GM19240 (cell line): Measurements from ENCODE around the gene R3HDM2.
"Not testable (repeated sequence)": the region's sequence is repeated elsewhere in the genome, so short reads cannot be mapped to it uniquely, and the experiment has no call there.

Experiments
- DNase-seq: peaks from one replicate; pipeline ENCODE4 v3.0.0; 2011; ENCODE audit warnings: low spot score; ENCODE audit not compliant: insufficient read length

Gene R3HDM2

DNA sequence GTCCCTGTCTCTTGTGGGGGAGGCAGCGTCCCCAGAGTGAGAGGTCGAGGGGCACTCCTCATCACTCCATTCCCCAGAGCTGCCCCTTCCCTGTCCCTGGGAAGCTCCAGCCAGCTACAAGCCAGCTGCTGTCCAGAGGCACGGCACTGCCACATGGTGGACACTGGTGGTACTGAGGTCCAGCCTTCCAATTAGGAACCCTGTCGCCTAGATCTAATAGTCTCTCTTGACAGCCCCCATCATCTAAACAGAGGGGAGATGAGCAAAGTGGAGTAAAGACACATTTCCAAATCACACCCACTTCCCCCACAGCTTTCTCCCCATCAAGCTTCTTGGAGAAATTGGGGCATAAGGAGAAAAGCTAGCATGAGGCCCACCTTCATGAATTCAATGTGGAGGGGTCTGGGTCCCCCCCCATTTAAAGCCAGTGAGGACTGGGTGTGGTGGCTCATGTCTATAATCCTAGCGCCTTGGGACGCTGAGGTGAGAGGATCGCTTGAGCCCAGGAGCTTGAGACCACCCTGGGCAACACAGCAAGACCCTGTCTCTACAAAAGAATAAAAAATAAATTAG lies 22.2 kb upstream of the R3HDM2 start:
- no peak for DNase-seq

DNA sequence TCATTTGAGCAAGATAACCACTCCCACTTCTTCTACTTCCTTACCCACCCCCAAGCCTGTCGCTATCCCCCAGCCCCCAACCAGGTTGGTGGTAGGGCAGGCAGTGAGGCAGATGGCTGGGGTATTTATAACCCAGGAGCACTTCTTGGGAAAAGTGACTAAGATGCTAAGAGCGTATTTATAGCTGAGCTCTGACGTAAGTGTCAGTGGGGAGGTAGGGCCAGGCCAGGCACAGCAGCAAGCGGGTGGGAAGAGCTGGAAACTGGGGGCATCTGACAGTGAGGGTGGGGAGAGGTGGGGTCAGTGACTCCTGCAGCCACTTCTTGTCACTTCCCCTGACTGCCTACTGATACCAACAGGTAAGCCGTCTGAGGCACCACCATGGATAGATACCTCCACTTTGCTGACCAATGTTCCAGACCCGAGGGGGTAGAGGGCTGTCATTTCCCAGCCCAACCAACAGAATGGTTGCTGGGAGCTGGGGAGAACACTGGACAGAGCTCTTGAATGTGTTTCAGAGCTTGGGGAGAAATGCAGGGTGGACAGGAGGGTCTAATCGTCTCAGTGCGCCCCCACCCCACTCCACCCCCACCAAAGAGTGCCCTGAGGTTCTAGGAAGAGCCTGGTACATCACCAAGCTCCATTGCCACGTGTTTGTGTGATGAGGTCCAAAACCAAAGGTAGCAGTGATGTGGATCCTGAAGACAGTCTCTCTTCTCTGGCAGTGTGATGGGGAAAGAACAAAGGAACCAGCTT lies 21.5 kb upstream of the R3HDM2 start:
- no peak for DNase-seq

DNA sequence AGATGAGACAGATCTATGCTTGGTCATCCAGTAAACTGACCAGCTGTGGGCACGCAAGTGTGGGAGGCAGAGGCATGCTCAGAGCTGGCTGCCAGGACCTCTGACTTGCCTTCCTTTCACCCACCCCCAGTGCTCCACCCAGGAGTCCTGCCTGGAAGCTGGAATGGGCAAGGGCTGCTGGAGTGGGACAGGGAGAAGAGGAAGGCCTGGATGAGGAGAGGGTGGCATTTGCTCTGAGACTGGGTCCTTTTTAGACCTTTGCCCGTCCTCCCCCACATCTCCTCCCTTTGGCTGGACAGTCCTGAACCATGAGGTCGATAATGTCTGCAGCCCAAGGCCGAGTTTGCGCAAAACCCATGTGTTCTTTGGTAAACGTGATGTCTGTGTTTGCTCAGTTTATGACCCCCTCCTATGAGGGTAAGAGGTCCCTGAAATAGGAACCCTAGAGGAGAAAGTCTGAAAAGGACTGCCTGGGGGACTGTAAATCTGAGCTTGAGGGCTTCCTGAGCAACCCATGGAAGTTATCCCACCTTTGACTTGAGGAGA lies 20.5 kb upstream of the R3HDM2 start:
- DNase-seq = no peak

DNA sequence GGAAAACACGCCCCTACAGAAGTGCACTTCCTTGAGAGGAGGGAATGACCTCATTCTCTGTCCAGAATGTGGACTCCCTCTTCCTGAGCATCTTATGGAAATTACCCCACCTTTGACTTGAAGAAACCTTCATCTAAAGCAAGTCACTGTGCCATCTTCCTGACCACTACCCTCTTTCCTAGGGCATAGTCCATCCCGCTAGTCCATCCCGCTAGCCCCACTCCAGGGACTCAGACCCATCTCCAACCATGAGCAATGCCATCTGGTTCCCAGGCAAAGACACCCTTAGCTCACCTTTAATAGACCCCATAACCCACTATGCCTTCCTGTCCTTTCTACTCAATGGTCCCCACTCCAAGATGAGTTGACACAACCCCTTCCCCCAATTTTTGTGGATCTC lies 19.2 kb upstream of the R3HDM2 start:
- no peak for DNase-seq

DNA sequence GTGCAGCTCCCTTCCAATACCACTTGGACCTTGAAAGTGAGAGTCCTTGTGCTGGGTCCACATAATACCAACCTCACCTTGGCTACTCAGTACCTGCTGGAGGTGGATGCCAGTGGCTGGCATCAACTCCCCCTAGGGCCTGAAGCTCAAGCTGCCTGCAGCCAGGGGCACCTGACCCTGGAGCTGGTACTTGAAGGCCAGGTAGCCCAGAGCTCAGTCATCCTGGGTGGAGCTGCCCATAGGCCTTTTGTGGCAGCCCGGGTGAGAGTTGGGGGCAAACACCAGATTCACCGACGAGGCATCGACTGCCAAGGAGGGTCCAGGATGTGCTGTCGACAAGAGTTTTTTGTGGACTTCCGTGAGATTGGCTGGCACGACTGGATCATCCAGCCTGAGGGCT lies 18.5 kb upstream of the R3HDM2 start:
- no peak for DNase-seq

DNA sequence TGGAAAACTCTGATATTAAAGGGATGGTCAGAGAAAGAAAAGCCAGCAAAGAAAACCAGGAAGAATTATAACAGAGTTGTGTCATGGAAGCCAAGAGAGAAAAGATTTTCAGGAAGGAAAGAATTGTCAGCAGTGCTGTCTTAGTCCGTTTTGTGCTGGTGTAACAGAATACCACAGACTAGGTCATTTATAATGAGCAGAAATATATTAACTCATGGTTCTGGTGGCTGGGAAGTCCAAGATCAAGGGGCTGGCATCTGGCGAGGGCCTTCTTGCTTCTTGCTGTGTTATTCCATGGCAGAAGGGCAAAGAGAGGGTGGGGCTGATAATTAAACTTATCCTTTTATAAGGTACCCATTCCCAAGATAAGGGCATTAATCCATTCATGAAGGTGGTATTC lies 17.8 kb upstream of the R3HDM2 start:
- no peak for DNase-seq

DNA sequence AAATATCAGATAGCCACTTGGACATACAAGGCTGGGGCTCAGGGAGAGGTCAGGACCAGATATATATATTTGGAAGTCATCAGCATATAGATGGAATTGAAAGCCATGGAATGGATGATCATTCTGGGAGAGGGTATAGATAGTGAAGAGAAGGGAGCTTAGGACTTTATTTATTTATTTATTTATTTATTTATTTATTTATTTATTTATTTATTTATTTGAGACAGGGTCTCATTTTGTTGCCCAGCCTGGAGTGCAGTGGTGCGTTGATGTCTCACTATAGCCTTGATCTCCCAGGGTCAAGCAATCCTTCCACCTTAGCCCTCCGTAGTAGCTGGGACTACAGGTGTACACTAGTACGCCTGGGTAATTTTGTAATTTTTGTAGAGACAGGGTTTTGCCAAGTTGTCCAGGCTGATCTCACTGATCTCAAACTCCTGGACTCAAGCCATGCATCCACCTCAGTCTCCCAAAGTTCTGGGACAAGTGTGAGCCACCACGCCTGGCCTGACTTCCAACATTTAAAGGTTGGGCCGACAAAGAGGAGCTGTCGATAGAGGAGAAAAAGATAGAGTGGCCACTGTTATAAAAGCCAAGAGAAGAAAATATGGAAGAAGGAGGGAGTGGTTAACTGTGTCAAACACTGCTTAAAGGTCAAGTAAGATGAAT lies 15.6 kb upstream of the R3HDM2 start:
- no peak for DNase-seq

DNA sequence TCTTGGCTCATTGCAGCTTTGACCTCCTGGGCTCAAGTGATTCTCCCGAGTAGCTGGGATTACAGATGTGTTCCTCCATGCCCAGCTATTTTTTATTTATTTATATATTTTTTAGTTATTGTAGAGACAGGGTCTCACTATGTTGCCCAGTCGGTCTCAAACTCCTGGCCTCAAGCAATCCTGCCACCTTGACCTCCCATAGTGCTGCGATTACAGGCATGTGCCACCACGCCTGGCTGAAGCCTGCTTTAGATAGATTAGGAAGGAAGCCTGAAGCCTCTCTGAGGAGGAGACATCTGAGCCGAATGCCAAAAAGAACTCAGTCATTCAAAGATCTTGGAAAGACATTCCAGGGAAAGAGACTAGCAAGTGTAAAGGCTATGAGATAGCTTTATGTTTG lies 13.9 kb upstream of the R3HDM2 start:
- no peak for DNase-seq

DNA sequence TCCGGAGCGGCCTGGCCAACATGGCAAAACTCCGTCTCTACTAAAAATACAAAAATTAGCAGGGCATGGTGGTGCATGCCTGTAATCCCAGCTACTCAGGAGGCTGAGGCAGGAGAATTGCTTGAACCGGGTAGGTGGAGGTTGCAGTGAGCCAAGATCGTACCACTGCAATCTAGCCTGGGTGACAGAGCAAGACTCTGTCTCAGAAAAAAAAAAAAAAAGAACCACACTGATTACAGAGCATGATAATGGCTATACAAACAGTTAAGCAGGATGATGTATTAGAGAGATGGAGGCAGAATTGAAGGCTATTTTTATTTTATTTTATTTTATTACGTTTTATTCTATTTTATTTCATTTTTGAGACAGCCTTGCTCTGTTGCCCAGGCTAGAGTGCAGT lies 13.5 kb upstream of the R3HDM2 start:
- DNase-seq = not testable (repeated sequence)

DNA sequence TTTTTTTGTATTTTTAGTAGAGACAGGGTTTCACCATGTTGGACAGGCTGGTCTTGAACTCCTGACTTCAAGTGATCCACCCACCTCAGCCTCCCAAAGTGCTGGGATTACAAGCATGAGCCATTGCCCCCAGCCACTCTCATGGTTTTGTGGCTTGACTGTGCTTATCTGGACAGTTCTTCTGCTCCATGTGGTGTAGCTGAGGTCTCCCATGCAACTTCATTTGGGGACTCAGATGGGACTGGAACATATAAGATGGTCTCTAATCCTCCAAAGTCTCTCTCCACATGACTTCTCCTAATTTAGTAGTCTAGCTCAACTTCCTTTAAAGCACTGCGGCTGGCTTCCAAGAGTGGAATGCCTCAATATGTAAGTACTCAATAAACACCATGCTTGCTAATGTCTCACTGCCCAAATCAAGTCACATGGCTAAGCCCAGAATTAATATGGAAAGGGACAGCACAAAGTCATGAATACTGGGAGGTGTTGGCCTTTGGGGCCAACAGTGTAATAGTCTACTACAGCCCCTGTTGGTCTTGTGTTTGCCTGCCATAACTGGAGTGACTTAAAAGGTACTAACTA lies 11.1 kb upstream of the R3HDM2 start:
- no peak for DNase-seq

DNA sequence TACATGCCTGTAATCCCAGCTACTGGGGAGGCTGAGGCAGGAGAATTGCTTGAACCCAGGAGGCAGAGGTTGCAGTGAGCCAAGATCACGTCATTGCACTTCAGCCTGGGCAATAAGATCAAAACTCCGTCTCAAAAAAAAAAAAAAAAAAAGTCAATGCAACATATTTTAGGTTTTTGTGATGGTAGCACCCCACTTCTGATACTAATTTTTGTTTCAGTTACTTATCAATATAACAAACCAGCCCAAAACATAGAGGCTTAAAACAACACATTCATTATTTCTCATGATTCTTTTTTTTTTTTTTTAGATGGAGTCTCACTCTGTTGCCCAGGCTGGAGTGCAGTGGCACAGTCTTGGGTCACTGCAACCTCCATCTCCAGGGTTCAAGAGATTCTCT lies 10.6 kb upstream of the R3HDM2 start:
- DNase-seq = not testable (repeated sequence)

DNA sequence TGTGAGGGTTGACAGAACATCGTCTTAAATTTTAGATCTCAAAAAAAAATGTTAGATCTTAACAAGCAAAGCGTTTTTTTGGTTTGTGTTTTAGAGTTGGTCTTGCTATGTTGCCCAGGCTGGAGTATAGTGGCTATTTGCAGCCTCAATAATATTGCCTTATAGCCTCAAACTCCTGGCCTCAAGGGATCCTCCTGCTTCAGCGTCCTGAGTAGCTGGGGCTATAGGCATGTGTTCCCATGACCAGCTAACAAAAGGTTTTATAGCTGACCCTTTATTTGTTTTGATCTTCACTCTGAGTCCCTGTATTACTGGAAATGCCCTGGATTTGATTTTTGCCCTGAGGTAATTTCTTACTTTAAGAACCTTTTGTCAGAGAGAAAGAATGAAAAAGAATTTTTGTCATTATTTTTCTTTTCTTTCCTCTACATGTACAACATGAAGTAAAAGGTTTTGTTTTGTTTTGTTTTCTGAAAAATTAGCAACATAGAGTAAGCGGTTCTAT lies 9.0 kb upstream of the R3HDM2 start:
- DNase-seq = no peak

DNA sequence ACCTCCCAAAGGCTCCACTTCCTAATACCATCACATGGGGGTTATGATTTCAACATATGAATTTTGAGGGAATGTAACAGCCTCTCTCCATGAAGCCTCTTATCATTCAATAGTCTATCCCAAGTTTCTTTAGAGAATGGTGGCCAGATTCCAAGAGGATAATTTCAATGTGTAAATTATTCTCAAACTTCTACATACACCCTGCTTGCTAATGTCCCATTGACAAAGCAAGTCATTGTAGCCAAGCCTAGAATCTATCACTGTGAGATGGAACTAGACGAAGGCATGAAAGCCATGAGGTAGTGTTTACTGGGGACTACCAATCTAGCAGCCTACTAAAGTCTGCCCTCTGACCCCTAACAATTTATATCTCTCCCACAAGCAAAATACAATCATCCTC lies 7.6 kb upstream of the R3HDM2 start:
- DNase-seq = no peak

DNA sequence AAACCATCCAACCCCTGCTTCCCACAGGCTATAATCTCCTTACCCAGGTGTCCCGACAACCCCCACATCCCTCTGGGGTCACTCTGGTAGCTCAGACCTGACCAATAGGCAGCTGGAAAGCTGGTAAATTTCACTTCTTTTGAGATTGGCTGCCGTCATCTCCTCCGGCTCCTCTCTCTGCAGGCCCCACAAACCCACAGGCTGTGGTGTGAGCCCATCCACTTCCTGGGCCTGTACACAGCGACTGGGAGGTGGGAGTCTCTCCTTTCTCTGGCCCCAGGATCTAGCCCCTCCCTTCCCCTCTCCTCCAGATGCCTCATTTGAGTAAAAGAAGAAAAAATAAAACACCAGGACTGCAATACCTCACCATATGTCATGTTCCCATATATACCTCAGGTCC lies 4.5 kb upstream of the R3HDM2 start:
- no peak for DNase-seq

DNA sequence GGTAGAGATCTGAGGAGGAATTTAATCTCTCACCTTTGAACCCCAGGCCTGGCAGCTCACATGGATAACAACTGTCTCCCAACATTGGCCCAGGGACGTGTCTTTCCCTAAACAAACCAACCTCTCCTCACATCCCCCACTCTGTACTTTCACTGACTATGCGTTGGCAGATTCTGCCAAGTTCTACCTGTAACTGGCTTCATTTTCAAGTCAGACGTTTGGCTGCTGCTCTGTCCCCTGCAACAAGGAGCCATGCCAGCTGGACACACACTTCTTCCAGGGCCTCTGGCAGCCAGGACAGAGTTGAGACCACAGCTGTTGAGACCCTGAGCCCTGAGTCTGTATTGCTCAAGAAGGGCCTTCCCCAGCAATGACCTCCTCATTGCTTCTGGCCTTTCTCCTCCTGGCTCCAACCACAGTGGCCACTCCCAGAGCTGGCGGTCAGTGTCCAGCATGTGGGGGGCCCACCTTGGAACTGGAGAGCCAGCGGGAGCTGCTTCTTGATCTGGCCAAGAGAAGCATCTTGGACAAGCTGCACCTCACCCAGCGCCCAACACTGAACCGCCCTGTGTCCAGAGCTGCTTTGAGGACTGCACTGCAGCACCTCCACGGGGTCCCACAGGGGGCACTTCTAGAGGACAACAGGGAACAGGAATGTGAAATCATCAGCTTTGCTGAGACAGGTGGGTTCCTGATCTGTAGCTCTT lies 3.8 kb upstream of the R3HDM2 start, which contains the start of gene INHBC:
INHBC (plus strand) TSS at position 268 of the 707 bp plus-strand sequence; CDS start at position 371, 103 bp downstream.
- DNase-seq = no peak

DNA sequence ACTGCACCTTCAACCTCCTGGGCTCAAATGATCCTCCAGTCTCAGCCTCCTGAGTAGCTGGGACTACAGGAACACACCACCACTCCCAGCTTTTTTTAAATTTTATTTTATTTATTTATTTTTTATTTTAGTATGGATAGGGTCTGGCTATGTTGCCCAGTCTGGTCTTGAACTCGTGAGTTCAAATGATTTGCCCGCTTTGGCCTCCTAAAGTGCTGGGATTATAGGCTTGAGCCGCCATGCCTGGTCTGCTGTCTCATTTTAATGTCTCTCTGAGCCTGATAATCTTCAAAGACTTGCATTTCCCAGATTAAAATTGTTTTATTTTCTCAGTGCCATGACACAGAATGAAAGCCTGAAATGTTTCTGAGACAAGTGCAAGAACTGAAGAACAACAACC lies 2.5 kb upstream of the R3HDM2 start:
- DNase-seq = no peak

DNA sequence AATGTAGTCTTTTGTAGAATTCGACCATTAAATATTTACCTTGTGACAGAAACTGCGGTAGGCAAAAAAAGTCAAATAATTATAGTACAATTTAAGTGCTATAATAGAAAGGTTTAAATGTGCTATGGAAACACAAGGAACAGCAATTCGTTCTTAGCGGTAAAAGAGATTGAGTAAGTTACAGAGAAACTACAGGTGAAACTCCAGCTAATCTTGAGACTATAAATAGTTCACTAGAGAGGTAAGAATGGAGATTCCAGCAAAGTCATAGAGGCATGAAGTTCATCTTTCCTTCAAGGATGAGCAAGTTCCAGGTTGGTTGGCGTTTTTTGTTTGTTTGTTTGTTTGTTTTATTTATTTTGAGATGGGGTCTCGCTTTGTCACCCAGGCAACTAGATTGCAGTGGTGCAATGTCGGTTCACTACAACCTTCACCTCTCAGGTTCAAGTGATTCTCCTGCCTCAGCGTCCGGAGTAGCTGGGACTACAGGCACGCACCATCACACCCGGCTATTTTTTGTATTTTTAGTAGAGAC lies 878 bp upstream of the R3HDM2 start:
- no peak for DNase-seq

DNA sequence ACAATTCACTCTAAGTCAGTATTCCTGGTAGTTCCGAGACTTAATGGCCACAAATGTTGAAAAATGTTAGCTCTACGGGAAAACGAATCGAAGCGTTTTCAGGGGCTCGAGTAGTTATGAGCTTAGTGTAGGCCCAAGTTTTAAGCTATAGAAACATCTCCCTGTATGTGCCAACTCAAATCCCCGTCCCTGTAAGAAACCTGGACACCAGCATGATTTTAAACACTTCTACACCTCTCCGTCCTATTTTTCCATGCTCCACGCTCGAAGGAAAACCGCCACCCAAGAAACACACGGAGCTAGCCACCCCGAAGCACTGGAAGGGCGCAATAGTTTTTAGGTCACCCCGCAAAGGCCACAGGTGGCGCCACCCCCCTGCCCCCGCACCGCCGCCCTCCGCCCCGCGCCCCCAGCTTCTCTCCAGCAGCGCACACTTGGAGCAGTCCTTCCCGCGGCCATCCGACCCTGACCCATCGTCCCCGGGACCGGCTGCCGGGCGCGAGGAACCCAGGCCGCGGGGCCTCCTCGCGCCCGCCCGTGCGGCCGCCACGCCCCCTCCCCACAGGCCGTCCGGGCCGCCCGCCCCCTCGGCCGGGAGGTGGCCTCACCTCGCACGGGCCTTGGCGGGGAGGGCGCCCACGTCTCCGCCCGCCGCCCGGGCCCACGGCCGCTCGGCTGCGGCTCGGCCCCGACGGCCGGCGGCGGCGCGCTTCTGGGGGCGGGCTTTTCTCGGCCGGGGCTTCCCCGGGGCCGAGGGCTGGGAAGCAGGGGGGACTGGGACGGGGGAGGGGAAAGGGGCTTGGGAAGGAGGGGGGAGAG lies 522 bp downstream of the R3HDM2 start:
- DNase-seq = peak; percentile 67

DNA sequence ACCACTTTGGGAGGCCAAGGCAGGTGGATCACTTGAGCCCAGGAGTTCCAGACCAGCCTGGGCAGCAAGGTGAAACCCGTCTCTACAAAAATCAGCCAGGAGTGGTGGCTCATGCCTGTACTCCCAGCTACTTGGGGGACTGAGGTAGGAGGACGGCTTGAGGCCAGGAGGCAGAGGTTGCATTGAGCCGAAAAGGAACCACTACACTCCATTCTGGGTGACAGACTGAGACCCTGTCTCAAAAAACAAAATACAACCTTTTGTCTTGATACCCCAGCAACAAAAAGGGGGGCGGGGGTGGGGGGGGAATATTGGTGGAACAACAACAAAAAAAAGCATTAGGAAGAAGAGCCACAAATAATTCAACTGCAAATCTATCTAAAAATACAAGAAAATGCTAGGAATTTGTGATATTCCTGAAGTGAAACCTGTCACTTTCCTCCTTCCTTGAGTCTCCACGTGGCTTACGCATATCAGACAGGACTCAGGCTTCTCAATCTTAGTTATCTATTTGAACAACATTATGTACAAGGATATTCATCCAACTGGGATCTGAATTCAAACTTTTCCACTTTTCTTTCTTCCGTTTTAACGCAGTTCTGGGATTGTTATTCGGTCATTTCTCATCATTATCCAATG lies 1.3 kb downstream of the R3HDM2 start:
- DNase-seq = no peak

DNA sequence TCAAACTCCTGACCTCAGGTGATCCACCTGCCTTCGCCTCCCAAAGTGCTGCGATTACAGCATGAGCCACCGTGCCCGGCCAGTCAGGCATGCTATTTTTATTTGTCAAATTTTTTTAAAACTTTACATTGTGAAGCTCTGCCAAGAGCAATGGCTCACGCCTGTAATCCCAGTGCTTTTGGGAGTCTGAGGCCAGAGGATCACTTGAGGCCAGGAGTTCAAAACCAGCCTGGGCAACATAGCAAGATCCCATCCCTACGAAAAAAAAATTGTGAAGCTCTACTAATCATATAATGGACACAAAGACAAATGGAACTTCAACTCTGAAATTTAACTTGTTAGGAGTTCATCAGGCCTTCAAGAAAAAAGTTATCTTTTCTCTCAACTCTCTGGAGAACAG lies 1.9 kb downstream of the R3HDM2 start:
- no peak for DNase-seq
